ENCODE measurements around the gene PDIA6. TPM values are rescaled to one million over a fixed set of nuclear protein-coding genes. Genes with fewer than 3 reads are reported as not detected.

Gene PDIA6
- total and polyA plus RNA-seq, 2 donors (not counting 3 experiments of a cell fraction or from before 2014, with no cell fraction given): 335 to 424 TPM

DNA sequence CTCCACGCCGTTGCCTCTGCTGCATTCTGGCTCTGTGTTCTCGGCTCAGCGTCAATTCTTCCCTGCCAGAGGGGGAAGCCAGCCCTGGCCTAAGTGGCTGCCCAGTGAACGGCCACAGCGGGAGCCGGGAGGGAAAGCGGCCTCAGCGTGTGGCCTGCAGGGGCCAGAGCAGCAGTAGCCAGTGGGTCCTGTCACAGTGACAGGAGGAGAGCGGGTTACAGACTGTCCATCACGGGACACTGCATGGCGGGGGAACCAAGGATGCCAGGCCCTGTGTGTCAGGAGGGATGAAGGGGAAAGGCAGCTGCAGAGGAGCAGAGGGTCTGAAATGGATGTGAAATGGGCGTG, 39.7 kb downstream of the PDIA6 start:
- H3K27me3 ChIP-seq (ENCODE audit: control insufficient read depth in 2 of 2, insufficient read depth in 2 of 2, low read length in 2 of 2): no peaks in the 10 kb centered on the region
- POLR2A ChIA-PET: no interaction called here
- dilution Hi-C loops (cut with MboI; ENCODE audit: extremely low pct_ligation_motif_present, low sequenced_read_pairs): no loop called here
- no peak overlapping the region for H3K4me3 ChIP-seq (replicated peaks in 1 of 3; ENCODE audit: insufficient read depth in 1 of 3, low read depth in 1 of 3, low read length in 3 of 3)
- H3K4me2 ChIP-seq (ENCODE audit: insufficient read depth, low read length): no peak overlapping the region
- no peak overlapping the region for H3K27ac ChIP-seq (ENCODE audit: insufficient read depth, low read depth, low read length)
- FAIRE-seq: no peak
- no peak overlapping the region for H2AFZ ChIP-seq (ENCODE audit: low read depth, low read length)
- H3K9me1 ChIP-seq (replicated peaks; ENCODE audit: control insufficient read depth, extremely low read depth, insufficient read depth, low read length): no peaks in the 10 kb centered on the region
- no peaks in the 10 kb centered on the region for H4K20me1 ChIP-seq (replicated peaks; ENCODE audit: control insufficient read depth, extremely low read depth, insufficient read depth, low read length)
- no peak overlapping the region for H3K9ac ChIP-seq (replicated peaks; ENCODE audit: extremely low read depth, insufficient read depth, low read length)
- no peaks in the 10 kb centered on the region for H3K36me3 ChIP-seq (ENCODE audit: control insufficient read depth in 2 of 2, extremely low read depth in 1 of 2, insufficient read depth in 2 of 2, low read length in 2 of 2)
- TF ChIP-seq, protein P1, sequence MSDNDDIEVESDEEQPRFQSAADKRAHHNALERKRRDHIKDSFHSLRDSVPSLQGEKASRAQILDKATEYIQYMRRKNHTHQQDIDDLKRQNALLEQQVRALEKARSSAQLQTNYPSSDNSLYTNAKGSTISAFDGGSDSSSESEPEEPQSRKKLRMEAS (IDR thresholded peaks at IDR 0.05; ENCODE audit: insufficient read depth, insufficient read length): no peak
- TF ChIP-seq EZH2 (IDR thresholded peaks at IDR 0.05; ENCODE audit: borderline replicate concordance, low read depth, low read length, severe bottlenecking) (no peak), FOS (IDR thresholded peaks at IDR 0.05; ENCODE audit: borderline replicate concordance, insufficient read depth, low read length) (no peak), MYC (IDR thresholded peaks at IDR 0.05; ENCODE audit: low read depth, low read length) (no peak), POLR2AphosphoS5 (IDR thresholded peaks at IDR 0.05; ENCODE audit: insufficient read depth, low read depth, low read length) (no peak), GATA2 (IDR thresholded peaks at IDR 0.05; ENCODE audit: insufficient read depth, insufficient read length, low read depth, low read length) (no peak), POLR2A (IDR thresholded peaks at IDR 0.05; ENCODE audit: low read depth, low read length) (no peak)
- TF ChIP-seq, protein P2, sequence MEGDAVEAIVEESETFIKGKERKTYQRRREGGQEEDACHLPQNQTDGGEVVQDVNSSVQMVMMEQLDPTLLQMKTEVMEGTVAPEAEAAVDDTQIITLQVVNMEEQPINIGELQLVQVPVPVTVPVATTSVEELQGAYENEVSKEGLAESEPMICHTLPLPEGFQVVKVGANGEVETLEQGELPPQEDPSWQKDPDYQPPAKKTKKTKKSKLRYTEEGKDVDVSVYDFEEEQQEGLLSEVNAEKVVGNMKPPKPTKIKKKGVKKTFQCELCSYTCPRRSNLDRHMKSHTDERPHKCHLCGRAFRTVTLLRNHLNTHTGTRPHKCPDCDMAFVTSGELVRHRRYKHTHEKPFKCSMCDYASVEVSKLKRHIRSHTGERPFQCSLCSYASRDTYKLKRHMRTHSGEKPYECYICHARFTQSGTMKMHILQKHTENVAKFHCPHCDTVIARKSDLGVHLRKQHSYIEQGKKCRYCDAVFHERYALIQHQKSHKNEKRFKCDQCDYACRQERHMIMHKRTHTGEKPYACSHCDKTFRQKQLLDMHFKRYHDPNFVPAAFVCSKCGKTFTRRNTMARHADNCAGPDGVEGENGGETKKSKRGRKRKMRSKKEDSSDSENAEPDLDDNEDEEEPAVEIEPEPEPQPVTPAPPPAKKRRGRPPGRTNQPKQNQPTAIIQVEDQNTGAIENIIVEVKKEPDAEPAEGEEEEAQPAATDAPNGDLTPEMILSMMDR (IDR thresholded peaks at IDR 0.05; ENCODE audit: extremely low read depth in 1 of 2, insufficient read depth in 1 of 2, low read depth in 1 of 2, low read length in 2 of 2): no peak
- H3K9me3 ChIP-seq (replicated peaks; ENCODE audit: control insufficient read depth, insufficient read depth, low read length): no peaks in the 10 kb centered on the region
- no peaks in the 10 kb centered on the region for H3K79me2 ChIP-seq (ENCODE audit: control insufficient read depth, insufficient read depth, low read length)
- H3K4me1 ChIP-seq (ENCODE audit: control insufficient read depth, extremely low read depth, insufficient read depth, low read length): no peaks in the 10 kb centered on the region
- CTCF ChIA-PET: no interaction called here
- BruUV-seq (replicated peaks): no TSS peak
- no peak for DNase-seq (ENCODE audit: low read depth, low spot score)
- intact Hi-C loops (cut with micrococcal nuclease): no loop called here

All from endothelial cell of umbilical vein (primary cell).